ENCODE results near the gene PCNX4. TPM values are rescaled to one million over a fixed set of nuclear protein-coding genes. Genes with fewer than 3 reads are reported as not detected.

Gene PCNX4
- total RNA-seq, 4 donors from 2014 or later, result 11.3 to 42.8 (median 34.8) TPM

DNA sequence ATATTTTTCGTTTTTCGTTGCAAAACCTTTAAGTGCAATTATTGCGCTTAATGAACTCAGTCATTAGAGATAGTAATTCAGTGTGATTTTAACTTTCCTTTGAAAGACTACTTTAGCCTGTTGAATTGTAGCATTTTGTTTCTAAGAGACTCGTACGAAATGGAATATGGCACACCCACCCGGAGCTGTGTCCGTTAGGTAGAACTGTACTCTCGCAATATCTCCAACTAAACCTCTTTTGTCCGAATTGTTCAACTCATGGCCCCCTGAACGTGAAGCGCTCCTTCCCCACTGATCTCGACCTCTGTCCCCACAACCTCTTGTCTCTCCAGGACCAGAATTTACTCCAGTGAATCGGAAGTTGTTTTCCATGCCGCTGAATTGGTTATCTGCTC is 800 bp downstream of the PCNX4 start:
- H3K27me3 ChIP-seq, result no peaks in the 10 kb centered on the region
- peak overlapping the region; percentile 88 to 99 (median 96) for H3K27ac ChIP-seq
- peak; percentile 11 to 24 for ATAC-seq
- no peaks in the 10 kb centered on the region for H3K9me3 ChIP-seq
- DNase-seq, result peak in 1 of 2 donors; percentile 24
- intact Hi-C loops (cut with DNase I; ENCODE audit: low total_unique reads), result loop anchor here (1.0 to 10.0 kb wide), 3 partner anchors 73 to 1052 kb away; partner anchors contain the start of gene DHRS7
- no peaks in the 10 kb centered on the region for H3K36me3 ChIP-seq
- in situ Hi-C loops (cut with MboI; ENCODE audit: low sequenced_read_pairs in 4 of 4), result loop anchor here in 3 of 4 donors (5.0 to 10.0 kb wide), 3 partner anchors 60 to 162 kb away; partner anchors contain the start of gene DHRS7 (in 2 of the 3)
- TF ChIP-seq POLR2A (IDR thresholded peaks at IDR 0.05), result no peak
- no peak for TF ChIP-seq CTCF (IDR thresholded peaks at IDR 0.05 in 4 of 5, conservative IDR thresholded peaks at IDR 0.05 in 1 of 5)
- H3K4me1 ChIP-seq, result peaks cover 43 to 48% of the 10 kb centered on the region in 2 donors
- peak overlapping the region; percentile 71 to 86 (median 73) for H3K4me3 ChIP-seq

DNA sequence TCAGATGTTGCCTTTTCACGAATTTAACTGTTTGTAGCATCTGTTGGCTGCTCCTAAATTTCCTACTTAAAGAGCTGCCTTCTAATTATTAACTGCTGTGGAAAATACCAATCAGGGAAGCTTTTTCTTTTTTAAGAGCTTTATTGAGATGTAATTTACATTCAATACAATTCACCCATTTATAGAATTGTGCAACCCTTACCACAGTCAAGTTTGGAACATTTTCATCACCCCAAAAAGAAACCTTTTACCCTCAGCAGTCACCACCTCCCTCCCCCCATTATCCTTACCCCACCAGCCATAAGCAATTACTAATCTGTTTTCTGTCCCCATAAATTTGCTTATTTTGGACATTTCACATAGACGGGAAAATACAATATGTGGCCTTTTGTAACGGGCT is 1.4 kb downstream of the PCNX4 start:
- intact Hi-C loops (cut with DNase I; ENCODE audit: low total_unique reads), result loop anchor here (5.0 to 10.0 kb wide), 2 partner anchors 559 to 1052 kb away; no protein-coding TSS in a partner anchor
- H3K4me1 ChIP-seq, result peaks cover 46 to 53% of the 10 kb centered on the region in 2 donors
- TF ChIP-seq POLR2A (IDR thresholded peaks at IDR 0.05), result no peak
- no peak for TF ChIP-seq CTCF (IDR thresholded peaks at IDR 0.05 in 4 of 5, conservative IDR thresholded peaks at IDR 0.05 in 1 of 5)

GRCh38 chr14:60093606-60094005 is 1.9 kb downstream of the PCNX4 start:
- Histone ChIP-seq H3K36me3 (no peaks in the 10 kb centered on the region), H3K4me3 (peak overlapping the region; percentile 71 to 86 (median 73)), H3K4me1 (peaks cover 46 to 56% of the 10 kb centered on the region in 2 donors), H3K9me3 (no peaks in the 10 kb centered on the region), H3K27ac (peak overlapping the region; percentile 88 to 99 (median 96)), H3K27me3 (no peaks in the 10 kb centered on the region)
- in situ Hi-C loops (cut with MboI; ENCODE audit: low sequenced_read_pairs in 4 of 4) (loop anchor here in 3 of 4 donors (5.0 to 10.0 kb wide), 3 partner anchors 59 to 161 kb away; partner anchors contain the start of gene DHRS7 (in 2 of the 3)), intact Hi-C loops (cut with DNase I; ENCODE audit: low total_unique reads) (loop anchor here (5.0 to 10.0 kb wide), 2 partner anchors 559 to 1051 kb away; no protein-coding TSS in a partner anchor)
- peak in 1 of 2 donors; percentile 20 for TF ChIP-seq POLR2A (IDR thresholded peaks at IDR 0.05)
- TF ChIP-seq CTCF (IDR thresholded peaks at IDR 0.05 in 4 of 5, conservative IDR thresholded peaks at IDR 0.05 in 1 of 5), result no peak
- DNase-seq, result no peak
- ATAC-seq, result no peak

More for the DNA sequence above, 1.4 kb downstream of the PCNX4 start:
- H3K4me3 ChIP-seq, result peak overlapping the region; percentile 71 to 86 (median 73)
- in situ Hi-C loops (cut with MboI; ENCODE audit: low sequenced_read_pairs in 4 of 4), result loop anchor here in 3 of 4 donors (5.0 to 10.0 kb wide), 3 partner anchors 59 to 162 kb away; partner anchors contain the start of gene DHRS7 (in 2 of the 3)
- peak overlapping the region; percentile 88 to 99 (median 96) for H3K27ac ChIP-seq
- ATAC-seq (no peak), DNase-seq (no peak)
- no peaks in the 10 kb centered on the region for H3K9me3 ChIP-seq
- H3K36me3 ChIP-seq, result no peaks in the 10 kb centered on the region
- no peaks in the 10 kb centered on the region for H3K27me3 ChIP-seq

GRCh38 chr14:60094306-60094897 is 2.7 kb downstream of the PCNX4 start:
- no peaks in the 10 kb centered on the region for H3K36me3 ChIP-seq
- no peak for TF ChIP-seq CTCF (IDR thresholded peaks at IDR 0.05 in 4 of 5, conservative IDR thresholded peaks at IDR 0.05 in 1 of 5)
- TF ChIP-seq POLR2A (IDR thresholded peaks at IDR 0.05), result no peak
- H3K4me1 ChIP-seq, result peaks cover 46 to 56% of the 10 kb centered on the region in 2 donors
- in situ Hi-C loops (cut with MboI; ENCODE audit: low sequenced_read_pairs in 4 of 4), result loop anchor here in 3 of 4 donors (5.0 to 10.0 kb wide), 3 partner anchors 58 to 160 kb away; partner anchors contain the start of gene DHRS7 (in 2 of the 3)
- intact Hi-C loops (cut with DNase I; ENCODE audit: low total_unique reads), result loop anchor here (5.0 to 10.0 kb wide), 2 partner anchors 558 to 1050 kb away; no protein-coding TSS in a partner anchor
- DNase-seq (no peak), ATAC-seq (no peak)
- H3K27me3 ChIP-seq, result no peaks in the 10 kb centered on the region
- peak overlapping the region in 3 of 4 donors; percentile 71 to 73 (median 73) for H3K4me3 ChIP-seq
- peak overlapping the region; percentile 88 to 99 (median 96) for H3K27ac ChIP-seq
- H3K9me3 ChIP-seq, result no peaks in the 10 kb centered on the region
